Measurements from ENCODE around the gene GPR137.

GPR137 gene

DNA sequence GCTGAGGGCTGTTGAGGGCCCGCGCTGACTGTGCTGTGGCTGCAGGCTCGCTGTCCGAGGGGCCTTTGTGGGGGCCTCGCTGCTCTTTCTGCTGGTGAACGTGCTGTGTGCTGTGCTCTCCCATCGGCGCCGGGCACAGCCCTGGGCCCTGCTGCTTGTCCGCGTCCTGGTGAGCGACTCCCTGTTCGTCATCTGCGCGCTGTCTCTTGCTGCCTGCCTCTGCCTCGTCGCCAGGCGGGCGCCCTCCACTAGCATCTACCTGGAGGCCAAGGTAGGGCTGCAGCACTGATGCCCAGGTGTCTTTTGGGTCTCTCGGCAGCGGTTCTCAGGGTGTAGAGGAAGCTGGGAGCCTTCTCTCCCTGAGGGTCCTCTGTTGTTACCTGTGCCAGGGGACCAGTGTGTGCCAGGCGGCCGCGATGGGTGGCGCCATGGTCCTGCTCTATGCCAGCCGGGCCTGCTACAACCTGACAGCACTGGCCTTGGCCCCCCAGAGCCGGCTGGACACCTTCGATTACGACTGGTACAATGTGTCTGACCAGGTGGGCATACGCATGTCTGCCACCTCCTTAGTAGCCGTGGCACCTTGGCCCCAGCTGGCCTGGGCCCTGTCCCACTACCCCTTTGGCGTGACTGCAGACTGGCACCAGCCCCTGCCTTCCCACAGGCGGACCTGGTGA lies 2.2 kb downstream of the GPR137 start:
- no peak for DNase-seq

GRCh38 chr11:64288353-64288750 lies 2.7 kb downstream of the GPR137 start:
- no peak for DNase-seq

DNA sequence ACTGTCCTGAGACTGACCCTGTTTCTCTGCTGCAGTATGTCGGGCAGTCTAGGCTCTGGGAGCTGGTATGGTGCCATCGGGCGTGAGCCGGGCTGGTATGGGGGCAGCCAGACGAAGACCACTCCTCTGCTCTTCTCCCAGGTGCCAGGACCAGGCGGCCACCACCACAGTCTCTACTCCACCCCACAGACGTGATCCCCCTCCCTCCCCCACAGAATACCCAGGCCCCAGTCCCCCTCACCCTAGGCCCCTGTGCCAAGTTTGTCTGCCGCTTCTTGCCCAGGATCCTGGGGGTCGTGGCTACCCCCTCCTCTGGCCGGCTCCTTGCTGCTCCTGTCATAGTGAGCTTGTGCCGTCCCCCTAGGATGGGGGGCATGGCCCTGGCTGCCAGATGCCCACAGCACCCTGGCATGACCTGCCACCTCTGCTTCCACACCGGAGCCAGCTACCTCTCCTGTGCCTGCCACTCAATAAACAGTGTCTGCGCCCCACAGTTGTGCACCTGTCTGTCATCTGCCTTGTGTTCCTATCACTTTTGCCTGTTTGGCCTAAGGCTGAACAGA lies 3.4 kb downstream of the GPR137 start:
- DNase-seq, result no peak

DNA sequence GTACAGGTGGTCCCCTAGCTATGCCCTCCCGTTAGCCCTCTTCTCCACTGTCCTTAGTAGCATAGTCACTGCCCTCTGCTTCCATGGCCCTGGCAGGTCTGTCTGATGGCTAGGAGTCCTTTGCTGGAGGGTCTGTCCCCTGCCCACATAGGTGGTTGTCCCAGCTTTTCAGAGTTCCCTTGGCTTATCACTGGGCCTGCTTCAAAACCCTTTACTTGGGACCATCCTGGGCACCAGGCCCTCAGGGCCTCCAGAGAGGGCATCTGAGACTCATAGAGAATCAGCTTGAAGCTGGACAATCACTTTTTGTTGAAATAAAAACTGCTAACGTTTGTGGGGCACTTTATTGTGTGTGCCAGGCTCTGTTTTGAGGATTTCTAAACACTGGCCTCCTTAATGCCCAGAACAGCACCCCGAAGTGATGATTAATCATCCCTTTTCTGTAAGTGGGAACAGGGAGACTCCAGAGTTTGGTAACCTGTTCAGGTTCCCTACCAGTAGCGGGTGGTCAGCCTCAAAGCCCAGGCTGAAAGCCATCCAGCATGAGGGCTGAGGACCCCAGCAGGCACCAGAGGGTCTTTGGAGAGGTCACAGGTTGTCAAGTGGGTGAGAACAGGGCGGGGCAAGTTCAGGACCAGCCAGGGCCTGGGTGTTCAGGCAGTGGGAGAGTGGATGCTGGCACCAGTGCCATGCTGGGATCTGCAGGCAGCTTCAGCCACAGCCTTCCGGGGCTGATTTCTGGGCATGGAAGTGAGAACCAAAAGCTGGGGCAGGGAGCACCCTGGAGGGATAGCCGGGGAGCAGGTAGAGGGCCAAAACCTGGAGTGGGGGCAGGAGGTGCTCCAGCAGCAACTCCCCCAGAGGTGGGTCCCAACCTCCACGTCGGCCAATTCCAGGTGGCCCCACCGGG lies 5.0 kb downstream of the GPR137 start:
- no peak for DNase-seq

DNA sequence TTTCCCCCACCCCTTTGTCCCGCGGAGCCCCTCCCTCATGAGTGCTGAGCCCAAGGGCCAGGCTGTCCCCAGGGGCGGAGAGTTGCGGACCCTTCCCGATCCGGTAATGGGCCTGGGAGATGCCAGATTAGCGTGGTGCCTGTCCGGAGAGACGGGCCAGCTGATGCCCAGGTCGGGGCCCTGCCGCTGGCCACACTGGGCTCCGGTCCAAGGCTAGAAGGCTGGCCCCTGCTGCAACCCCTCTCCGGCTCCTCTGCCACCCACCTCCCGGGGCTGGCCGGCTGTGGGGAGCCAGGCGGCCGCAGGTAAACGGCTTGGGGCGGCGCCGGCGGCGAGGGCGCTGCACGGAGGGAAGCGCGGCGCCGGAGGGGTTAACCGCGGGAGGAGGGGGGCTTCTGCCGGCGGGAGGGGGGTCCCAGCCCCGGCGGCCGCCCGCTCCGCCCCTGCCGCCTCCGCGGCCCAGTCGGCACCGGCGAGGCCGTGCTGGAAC lies 5.7 kb downstream of the GPR137 start, which contains the start of gene KCNK4:
TSS of gene KCNK4 (plus strand) at position 41 of the 490 bp plus-strand sequence. CDS start 1,717 bp downstream, outside the sequence.
- DNase-seq, result no peak

GRCh38 chr11:64291752-64292459 lies 6.3 kb downstream of the GPR137 start:
- no peak for DNase-seq

DNA sequence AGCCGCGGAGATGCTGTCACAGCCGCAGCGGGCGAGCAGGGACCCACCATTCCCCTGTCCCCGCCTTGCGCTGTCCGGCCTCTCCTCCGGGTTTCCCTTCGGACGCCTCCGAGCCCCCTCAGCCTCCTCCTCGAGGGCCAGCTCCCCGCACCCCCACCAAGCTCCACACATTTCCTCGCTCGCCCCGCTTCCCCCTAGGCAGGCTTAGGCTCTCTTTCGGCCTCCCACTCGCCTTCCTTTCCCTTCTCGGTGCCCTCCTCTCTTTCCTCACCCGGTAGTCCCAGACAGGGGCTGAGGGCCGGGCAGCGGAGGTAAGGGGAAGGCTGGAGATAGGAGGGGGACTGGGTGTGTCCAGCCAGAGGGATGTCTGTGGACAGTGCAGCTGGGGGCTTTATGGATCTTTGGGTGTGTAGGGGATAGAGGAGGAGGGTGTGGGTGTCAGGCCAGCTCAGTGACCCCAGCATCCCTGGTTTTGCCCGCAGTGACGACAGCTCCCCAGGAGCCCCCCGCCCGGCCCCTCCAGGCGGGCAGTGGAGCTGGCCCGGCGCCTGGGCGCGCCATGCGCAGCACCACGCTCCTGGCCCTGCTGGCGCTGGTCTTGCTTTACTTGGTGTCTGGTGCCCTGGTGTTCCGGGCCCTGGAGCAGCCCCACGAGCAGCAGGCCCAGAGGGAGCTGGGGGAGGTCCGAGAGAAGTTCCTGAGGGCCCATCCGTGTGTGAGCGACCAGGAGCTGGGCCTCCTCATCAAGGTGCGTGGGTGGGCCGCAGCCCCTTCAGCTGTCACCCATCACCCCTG lies 7.0 kb downstream of the GPR137 start:
- DNase-seq, result no peak

GRCh38 chr11:64294774-64295173 lies 9.1 kb downstream of the GPR137 start:
- no peak for DNase-seq

DNA sequence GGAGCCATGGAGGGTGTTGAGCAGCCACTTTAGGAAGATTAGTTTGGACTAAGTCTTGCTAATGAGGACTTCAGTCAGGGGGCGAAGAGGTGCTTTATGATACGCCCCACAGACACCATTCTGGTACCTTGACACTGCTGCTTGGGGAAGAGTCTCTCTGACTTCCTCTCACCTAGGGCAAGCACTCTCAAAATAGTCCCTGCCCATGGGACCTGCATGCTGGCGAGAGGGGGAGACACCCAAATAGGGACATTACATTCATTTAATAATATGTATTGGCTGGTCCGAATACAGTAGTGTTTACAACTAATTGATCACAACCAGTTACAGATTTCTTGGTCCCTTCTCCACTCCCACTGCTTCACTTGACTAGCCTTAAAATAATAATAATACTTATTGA lies 10.1 kb downstream of the GPR137 start:
- DNase-seq, result no peak

DNA sequence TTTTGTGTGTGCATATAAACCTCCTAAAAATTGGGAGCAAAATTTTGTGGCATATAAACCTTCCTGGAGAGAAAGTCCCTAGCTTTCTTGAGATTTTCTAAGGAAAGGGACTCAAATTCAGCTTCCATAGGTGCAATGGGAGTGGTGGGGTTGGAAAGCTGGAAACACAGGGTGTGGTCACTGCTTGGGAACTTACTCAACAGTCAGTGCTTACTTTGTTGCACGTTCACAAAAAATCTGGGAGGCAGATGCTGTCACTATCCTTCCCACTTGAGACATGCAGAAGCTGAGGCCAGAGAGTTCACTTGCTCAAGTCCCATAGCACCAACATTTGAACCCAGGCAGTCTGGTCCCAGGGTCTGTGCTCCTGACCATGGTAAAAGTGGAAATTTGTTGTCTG lies 10.6 kb downstream of the GPR137 start:
- DNase-seq, result no peak

- DNase-seq, result no peak
Observed at GRCh38 chr11:64296830-64297698, 11.4 kb downstream of the GPR137 start.

DNA sequence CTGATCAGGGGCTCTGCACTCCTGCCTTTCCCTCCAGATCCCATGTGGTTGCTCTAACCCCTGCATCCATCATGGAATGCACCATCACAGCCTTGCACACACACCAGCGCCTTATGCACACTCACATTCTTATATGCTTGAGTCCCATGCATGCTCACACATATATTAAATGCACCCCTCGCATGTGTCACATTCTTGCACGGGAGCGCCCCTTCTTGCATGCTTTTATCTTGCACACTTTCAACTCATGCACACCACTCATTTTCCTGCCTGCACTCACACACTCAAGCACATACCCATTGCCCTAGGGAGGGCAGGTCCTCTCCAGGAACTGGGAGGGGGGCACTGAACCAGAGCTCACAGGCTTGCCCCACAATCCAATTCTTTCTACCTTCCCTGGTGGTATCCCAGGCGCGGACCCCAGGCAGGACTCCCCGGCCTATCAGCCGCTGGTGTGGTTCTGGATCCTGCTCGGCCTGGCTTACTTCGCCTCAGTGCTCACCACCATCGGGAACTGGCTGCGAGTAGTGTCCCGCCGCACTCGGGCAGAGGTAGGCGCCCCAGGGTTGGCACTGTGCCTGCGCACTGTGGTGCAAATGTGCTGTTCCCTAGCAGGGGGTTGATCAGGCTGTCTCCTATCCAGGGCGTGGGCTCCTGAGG lies 12.2 kb downstream of the GPR137 start:
- DNase-seq, result no peak

GRCh38 chr11:64298966-64299846 lies 13.6 kb downstream of the GPR137 start:
- DNase-seq, result no peak

DNA sequence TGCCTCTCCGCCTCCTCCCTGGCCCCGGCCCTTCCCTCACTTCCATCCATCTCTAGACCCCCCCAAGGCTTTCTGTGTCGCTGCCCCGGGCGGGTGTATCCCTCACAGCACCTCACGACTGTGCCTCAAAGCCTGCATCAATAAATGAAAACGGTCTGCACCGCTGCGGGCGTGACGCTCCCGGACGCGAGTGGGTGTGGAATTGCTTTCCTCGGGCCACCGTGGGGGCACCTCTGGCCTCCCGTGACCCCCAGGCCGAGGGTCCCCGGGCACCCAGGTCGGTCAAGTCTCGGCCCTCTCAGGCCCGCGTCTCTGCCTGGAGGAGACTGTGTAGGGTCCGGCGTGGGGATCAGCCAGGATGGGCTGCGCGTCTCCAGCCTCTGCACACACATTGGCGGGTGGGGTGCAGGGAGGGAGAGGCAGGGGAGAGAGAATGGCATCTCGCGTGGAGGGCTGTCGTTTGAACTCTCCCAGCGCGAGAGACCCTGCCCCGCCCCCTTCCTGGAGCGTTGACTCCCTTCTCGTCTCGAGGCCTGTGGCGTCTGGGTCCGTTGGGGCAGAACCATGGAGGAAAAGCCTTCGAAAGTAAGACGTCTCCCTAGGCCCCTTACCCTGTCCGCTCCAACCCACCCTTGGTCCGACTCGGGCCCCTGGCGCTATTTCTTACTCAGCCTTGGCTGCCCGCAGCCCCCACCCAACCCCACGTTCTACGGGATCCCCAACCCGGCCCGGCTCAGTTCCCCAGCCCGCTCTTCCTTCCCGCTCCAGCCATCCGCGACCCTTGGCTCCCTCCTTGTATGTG lies 14.4 kb downstream of the GPR137 start, which contains the start of gene CATSPERZ:
TSS of gene CATSPERZ (plus strand) at position 512 of the 802 bp plus-strand sequence. CDS start at position 565, 53 bp downstream.
- DNase-seq, result no peak

DNA sequence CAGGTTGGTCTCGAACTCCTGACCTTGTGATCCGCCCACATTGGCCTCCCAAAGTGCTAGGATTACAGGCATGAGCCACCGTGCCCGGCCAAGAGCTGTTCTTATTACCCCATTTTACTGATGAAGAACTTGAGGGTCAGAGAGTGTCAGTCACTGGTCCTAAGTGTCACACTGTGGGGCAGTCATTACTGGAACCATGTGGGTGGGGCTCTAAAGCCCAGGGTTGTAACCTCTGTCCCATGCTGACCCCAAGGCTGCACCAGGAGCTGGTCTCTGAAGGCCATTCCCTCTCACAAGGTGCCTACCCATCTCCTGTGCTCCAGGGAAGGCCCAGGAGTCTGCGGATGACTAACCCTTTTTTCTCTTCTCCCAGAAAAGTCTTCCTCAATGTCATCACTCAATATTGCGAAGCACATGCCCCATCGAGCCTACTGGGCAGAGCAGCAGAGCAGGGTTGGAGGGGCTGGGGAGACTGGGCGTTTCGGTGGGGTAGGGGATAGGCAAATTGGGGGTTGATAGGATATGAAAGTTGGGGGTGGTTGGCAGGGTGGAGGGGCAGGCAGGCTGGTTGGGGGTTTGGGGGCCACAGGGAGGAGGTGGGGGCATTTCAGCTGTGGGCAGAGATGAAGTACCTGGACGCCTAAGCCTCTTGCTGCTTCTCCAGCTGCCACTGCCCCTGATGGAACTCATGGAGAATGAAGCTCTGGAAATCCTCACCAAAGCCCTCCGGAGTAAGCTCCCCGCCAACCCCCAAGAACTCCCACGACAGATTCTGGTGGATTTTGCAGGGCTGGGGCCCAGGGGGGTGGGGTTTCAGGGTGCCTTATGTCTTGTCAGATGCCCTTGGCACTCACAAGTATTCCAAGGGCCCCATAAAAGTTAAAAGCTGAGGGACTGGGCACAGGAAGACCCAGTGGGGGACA lies 17.7 kb downstream of the GPR137 start:
- DNase-seq, result no peak

DNA sequence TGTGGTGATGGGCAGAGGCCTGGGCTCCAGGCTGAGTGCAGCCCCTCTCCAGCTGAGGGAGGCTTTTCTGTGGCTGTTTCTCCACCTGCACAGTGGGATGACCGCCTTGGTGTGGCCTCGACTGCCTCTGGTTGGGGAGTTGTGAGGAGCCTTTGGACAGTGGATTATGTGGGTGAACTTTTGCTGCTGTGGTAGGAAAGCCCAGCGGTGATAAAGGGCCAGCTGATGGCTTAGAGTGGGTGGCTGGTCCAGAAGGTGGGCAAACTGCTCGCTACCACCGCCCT lies 18.3 kb downstream of the GPR137 start:
- DNase-seq, result no peak

DNA sequence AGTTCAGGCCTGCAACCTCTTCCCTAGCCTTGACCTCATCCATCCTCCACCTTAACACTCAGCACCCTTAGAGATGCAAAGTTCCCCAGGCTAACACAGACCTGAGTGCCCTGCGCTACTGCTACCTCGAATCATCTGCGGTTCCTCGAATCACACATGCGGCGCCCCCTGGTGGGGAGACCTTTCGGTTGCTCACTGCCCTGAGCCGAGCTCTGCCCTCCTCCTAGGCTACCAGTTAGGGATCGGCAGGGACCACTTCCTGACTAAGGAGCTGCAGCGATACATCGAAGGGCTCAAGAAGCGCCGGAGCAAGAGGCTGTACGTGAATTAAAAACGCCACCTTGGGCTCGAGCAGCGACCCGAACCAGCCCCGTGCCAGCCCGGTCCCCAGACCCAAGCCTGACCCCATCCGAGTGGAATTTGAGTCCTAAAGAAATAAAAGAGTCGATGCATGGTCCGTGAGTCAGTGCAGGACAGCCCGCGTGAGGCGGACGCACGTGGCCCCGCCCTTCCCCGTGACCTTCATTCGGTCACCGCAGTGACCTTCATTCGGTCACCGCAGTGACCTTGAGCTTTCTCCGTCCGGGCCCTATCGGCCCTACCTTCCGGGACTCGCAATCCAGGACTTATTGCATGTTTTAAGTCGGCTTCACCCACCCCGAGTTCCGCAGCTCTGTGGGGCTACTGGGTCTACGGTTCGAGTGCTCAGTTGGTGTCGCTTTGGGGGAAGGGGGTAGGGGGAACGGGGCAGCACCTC lies 18.8 kb downstream of the GPR137 start:
- peak; percentile 86 for DNase-seq
